Measurements from ENCODE around the gene SETSIP.

DNA sequence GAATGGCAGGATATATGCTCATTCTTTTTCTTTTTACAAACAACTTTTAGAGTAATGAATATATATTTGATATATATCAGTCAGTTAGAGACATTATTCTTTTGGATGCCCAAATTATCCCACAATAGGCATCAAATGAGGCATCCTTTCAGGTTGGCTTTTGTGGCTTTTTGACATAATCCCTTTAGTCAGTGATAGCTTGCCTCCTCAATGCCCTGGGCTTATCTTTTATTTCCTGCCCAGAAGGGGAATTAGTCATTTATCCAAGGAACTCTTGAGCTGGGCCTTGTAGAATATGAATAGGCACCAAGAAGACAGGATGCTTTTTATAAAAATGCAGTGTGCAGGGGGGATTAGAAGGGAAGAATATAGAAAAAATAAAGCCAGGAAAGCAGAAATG lies 23.3 kb downstream of the SETSIP start:
- TF ChIP-seq, protein P1, sequence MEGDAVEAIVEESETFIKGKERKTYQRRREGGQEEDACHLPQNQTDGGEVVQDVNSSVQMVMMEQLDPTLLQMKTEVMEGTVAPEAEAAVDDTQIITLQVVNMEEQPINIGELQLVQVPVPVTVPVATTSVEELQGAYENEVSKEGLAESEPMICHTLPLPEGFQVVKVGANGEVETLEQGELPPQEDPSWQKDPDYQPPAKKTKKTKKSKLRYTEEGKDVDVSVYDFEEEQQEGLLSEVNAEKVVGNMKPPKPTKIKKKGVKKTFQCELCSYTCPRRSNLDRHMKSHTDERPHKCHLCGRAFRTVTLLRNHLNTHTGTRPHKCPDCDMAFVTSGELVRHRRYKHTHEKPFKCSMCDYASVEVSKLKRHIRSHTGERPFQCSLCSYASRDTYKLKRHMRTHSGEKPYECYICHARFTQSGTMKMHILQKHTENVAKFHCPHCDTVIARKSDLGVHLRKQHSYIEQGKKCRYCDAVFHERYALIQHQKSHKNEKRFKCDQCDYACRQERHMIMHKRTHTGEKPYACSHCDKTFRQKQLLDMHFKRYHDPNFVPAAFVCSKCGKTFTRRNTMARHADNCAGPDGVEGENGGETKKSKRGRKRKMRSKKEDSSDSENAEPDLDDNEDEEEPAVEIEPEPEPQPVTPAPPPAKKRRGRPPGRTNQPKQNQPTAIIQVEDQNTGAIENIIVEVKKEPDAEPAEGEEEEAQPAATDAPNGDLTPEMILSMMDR (IDR thresholded peaks at IDR 0.05; ENCODE audit: low read depth, low read length, missing input control) = no peak
- TF ChIP-seq RAD21 (IDR thresholded peaks at IDR 0.05) (no peak), GABPA (IDR thresholded peaks at IDR 0.05 in 1 of 2, conservative IDR thresholded peaks at IDR 0.05 in 1 of 2) (no peak), YY1 (IDR thresholded peaks at IDR 0.05) (no peak), JUND (IDR thresholded peaks at IDR 0.05) (no peak), TAF1 (conservative IDR thresholded peaks at IDR 0.05) (no peak), SP1 (IDR thresholded peaks at IDR 0.05) (no peak), FOXA1 (IDR thresholded peaks at IDR 0.05) (no peak), EGR1 (IDR thresholded peaks at IDR 0.05; ENCODE audit: low read depth in 2 of 2) (no peak)
- TF ChIP-seq, protein P2, sequence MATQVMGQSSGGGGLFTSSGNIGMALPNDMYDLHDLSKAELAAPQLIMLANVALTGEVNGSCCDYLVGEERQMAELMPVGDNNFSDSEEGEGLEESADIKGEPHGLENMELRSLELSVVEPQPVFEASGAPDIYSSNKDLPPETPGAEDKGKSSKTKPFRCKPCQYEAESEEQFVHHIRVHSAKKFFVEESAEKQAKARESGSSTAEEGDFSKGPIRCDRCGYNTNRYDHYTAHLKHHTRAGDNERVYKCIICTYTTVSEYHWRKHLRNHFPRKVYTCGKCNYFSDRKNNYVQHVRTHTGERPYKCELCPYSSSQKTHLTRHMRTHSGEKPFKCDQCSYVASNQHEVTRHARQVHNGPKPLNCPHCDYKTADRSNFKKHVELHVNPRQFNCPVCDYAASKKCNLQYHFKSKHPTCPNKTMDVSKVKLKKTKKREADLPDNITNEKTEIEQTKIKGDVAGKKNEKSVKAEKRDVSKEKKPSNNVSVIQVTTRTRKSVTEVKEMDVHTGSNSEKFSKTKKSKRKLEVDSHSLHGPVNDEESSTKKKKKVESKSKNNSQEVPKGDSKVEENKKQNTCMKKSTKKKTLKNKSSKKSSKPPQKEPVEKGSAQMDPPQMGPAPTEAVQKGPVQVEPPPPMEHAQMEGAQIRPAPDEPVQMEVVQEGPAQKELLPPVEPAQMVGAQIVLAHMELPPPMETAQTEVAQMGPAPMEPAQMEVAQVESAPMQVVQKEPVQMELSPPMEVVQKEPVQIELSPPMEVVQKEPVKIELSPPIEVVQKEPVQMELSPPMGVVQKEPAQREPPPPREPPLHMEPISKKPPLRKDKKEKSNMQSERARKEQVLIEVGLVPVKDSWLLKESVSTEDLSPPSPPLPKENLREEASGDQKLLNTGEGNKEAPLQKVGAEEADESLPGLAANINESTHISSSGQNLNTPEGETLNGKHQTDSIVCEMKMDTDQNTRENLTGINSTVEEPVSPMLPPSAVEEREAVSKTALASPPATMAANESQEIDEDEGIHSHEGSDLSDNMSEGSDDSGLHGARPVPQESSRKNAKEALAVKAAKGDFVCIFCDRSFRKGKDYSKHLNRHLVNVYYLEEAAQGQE (IDR thresholded peaks at IDR 0.05) = no peak
